Stimulated activated CD8-positive, alpha-beta memory T cell treated with anti-CD3 and anti-CD28 coated beads, Interleukin-12 subunit alpha, Interleukin-12 subunit beta, amount 100 ng/mL, for 24 hours (primary cell): ENCODE data around the gene TMC1.
"Not testable (repeated sequence)": the region's sequence is repeated elsewhere in the genome, so short reads cannot be mapped to it uniquely, and the experiment has no call there.

Experiments
- DNase-seq: peaks from one replicate; pipeline ENCODE4 v3.0.0-alpha.2; 2020; ENCODE audit errors: extremely low read depth

Gene TMC1

GRCh38 chr9:72526901-72527800 is 5.7 kb downstream of the TMC1 start:
- peak; percentile 45 for DNase-seq

DNA sequence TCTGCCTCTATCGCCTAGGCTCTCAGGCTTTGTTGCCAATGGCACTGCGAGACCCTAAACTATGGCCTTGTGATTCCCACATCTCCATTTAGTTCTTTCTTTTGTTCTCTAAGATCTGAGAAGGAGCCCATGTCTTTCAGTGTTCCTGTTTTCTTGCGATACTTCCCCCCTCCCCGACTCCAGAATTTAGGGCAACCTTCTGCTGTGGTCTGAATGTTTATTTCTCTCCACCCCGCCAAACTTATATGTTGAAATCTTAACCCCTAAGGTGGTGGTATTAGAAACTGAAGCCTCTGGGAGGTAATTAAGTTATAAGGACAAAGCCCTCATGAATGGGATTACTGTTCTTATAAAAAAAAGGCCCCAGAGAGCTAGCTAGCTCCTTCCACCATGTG is 6.4 kb downstream of the TMC1 start:
- no peak for DNase-seq

DNA sequence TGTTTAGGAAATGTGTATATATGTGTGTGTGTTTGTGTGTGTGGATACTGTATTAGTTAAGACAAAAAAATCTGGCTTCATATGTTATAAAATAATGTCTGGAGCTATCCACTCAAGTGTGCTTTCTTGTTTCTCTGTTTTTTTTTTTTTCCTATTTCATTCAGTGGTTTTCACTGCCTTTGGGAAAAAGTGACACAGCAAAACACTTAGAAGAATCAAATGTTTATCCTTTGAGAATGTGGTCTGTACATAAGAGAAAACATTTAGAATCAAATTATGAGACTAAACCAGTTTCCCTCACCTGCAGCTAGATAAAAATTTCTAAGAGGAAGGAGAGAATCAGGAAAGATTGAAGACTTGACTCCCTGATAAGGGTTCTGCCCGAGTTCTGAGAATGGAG is 8.1 kb downstream of the TMC1 start:
- DNase-seq: no peak

GRCh38 chr9:72533322-72533721 is 11.9 kb downstream of the TMC1 start:
- DNase-seq: no peak

- no peak for DNase-seq
Observed at GRCh38 chr9:72534931-72535330, 13.5 kb downstream of the TMC1 start.

- DNase-seq: no peak
Observed at GRCh38 chr9:72537011-72537545, 15.7 kb downstream of the TMC1 start.

GRCh38 chr9:72537671-72538070 is 16.3 kb downstream of the TMC1 start:
- DNase-seq: no peak

DNA sequence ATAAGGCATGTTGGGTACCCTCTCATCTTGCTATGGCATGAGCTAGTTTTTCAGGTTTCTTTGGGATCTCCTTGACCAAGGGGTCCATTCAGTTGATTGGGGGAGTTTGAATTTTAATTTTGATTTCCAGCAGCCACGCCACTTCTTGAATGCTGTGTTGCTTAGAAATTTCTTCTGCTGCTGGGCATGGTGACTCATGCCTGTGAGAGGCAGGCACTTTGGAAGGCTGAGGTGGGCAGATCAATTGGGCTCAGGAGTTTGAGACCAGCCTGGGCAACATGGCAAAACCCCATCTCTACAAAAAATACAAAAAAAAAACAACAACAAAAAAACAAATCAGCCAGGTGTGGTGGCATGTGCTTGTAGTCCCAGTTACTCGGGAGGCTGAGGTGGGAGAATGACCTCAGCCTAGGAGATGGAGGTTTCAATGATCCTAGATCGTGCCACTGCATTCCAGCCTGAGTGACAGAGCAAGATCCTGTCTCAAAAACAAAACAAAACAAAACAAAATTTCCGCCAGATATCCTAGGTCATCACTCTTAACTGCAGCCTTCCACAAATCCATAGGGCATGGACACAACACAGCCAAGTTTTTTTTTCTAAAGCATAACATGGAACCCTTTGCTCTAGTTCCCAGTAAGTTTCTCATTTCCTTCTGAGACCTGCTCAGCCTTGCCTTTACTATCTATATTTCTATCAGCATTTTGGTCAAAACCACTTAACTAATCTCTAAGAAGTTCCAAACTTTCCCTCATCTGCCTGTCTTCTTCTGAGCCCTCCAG is 17.7 kb downstream of the TMC1 start:
- no peak for DNase-seq

DNA sequence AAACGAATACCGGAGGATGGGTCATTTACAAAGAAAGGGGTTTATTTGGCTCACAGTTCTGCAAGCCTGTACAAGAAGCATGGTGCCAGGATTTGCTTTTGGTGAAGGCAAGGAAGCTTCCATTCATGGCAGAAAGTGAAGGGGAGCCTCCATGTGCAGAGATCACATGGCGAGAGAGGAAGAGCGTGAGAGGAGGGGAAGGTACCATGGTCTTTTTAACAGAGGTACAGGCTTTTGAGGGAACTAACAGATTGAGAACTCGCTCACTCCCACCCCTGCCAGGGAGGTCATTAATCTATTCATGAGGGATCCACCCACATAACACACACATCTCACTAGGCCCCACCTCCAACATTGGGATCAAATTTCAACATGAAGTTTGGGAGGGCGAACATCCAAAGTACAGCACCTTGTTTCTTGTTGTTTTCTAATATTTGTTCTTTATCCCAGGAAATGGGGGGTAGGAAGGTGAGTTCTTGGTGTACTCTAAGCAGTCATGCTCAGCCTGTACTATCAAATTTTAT is 18.5 kb downstream of the TMC1 start:
- DNase-seq: no peak

DNA sequence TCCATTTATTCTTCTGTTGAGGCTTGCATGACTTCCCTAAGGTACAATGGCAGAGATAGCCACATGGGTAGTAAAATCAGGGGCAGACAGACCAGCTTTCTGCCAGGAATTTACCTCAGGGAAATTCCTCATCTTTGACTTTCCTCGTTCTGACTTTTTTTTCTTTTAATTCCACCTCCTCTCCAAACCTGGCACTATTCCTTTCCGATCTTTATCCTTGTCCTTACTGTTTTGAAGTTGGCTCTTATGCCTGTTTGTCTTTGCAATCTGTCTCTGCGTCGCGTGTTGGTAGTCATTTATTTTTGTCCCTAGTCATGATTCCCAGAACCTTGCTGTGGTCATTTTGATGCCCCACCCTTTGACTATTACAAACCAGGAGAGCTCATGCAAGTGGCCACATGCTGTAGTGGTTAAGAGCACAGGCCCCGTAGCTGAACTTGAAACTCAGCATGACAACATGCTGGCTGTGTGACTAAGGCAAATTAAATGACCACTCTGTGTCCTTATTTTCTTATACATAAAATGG is 19.0 kb downstream of the TMC1 start:
- DNase-seq: no peak

GRCh38 chr9:72542537-72542833 is 21.1 kb downstream of the TMC1 start:
- not testable (repeated sequence) for DNase-seq

GRCh38 chr9:72542917-72543316 is 21.5 kb downstream of the TMC1 start:
- no peak for DNase-seq

DNA sequence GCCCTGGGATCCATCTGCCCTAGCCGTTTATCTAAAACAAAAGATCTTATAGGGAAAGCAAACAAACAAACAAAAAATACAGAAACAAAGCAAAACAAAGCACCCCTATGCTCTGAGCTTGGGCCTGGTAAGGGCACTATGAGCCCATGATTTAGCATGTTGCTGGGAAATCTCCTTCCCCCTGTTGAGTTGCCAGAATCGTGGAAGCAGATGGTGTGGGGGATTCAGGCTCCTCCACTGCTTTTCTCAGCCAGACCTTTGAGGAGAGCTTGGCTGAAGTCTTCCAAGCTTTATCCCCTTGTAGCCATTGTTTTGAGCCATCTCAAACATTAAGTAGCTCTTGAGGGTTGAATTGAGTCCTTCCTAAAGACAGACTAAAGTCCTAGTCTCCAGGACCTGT is 29.9 kb downstream of the TMC1 start:
- no peak for DNase-seq

- DNase-seq: no peak
Observed at GRCh38 chr9:72552356-72552755, 30.9 kb downstream of the TMC1 start.

DNA sequence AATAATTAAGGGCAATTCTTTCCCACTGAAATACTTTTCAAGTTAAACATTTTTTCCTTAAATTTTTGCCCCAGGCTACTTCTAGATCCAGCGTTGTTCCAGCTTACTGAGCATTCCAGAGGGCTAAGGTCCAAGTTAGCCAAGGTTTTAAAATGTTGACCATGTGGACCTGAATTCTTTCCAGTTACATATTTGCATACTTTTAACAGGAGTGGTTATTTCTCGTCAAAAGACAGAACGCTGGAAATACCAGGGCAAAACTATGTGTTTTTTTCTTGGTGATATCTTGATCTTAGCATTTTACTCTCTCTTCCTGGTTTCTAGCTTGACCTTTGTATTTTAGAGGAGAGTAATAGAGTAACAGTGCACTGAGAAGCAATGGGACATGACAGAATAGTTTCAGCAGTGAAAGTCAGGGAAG is 32.8 kb downstream of the TMC1 start:
- DNase-seq: no peak

- peak; percentile 19 for DNase-seq
Observed at GRCh38 chr9:72557549-72557948, 36.1 kb downstream of the TMC1 start.

DNA sequence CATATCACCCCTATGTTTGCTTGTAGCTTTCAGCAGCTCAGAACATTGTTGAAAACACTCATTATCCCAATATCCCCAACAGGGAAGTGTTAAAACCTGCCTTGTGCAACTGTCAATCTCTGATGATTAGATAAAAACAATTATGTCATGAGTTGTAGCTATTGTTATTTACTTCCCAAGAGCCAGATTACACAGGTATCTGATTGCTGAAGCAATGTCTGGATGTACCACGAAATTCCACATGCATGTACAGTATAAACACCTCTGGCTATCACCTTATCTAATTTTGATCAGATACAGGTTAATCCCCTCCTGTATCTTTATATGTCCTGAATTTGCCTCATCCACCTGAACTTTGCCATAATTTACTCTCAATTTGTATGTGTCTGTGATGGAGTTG is 38.7 kb downstream of the TMC1 start:
- no peak for DNase-seq

GRCh38 chr9:72563806-72564205 is 42.4 kb downstream of the TMC1 start:
- no peak for DNase-seq

DNA sequence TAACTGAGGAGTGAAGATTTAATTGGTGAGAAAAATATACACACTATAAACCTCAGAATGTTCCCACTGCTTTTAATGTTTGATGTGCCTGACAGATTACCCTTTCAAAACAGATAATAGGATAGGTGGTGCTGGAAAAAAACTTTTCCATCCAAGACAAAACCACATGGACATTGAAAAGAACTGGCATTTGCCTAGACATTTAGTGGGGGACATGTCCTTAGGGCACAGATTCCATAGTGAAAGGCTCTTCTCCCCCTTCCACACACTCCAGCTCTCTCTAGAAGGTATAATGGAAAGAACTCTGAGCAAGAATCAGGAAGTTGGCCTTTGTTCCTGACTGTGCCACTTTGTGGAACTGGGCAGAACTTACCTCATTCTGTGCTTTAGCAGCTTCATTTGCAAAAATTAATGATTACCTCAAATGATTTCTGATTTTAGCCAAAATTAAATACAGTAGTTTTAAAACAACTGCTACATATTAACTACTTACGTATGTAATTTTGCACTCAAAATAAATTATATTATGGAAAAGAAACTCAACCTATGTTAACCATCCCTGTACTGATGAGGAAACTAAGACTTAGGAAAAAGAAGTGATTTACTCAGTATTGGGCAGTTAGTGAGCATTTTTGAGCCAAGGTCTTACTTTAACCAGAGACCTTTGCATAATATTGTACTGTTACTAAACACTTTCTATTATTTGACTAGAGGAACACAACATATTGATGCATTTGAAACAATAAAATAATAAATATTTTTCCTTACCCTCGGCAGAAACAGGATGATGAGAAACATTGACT is 43.3 kb downstream of the TMC1 start:
- DNase-seq: no peak

DNA sequence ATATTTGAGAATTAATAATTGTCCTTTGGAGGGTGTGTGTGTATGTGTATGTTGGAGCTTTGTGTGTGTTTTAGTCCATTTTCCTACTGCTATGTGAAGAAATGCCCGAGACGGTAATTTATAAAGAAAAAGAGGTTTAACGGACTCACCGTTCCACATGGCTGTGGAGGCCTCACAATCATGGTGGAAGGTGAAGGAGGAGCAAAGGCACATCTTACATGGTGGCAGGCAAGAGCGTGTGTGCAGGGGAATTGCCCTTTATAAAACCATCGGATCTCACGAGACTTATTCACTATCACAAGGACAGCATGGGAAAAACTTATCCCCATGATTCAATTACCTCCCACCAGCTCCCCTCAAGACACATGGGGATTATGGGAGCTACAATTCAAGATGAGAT is 44.1 kb downstream of the TMC1 start:
- no peak for DNase-seq

- DNase-seq: no peak
Observed at GRCh38 chr9:72574156-72574810, 52.9 kb downstream of the TMC1 start.
